ENCODE results near the gene CD4.
"Not testable (repeated sequence)": the region's sequence is repeated elsewhere in the genome, so short reads cannot be mapped to it uniquely, and the experiment has no call there.

The CD4 gene

DNA sequence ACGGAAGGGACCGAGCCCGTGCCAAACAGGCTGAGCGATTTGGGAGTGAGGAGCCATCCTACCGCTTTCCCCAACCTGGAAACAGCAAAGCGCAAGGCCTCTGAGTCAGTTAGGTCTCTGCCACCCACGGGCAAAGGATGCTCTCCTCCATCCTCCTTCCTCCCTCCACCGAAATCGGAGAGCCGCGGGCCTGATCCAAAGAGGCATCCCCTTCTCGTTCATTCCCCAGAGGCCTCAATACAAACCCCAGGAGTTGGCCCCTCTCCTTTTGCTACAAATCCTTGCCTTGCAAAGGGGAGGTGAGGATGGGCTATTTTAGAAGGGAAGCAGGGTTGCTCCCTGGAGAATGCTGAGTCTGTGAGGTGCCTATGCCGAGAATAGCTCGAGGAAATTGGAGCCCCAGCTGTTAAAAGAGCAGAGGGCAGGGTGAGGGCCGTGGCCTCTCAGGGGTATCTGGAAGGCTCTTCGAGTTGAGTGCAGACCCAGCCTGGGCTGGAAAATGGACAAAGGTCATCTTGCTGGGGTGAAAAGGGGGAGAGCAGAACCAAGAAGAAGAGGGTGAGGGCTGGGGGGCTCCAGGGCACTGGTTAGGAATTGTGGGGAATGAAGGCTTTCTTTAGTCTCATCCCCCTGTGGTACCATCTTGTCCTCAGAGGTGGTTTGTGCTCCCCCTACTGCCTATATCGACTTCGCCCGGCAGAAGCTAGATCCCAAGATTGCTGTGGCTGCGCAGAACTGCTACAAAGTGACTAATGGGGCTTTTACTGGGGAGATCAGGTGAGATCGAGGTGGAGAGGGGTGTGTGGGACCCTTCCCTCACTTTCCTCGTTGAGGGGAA, 79.1 kb downstream of the CD4 start:
- no peak for DNase-seq (ENCODE audit: low read depth)
- H3K4me3 ChIP-seq (ENCODE audit: low read depth, low read length): peak overlapping the region; percentile 97
- TF ChIP-seq, protein P1, sequence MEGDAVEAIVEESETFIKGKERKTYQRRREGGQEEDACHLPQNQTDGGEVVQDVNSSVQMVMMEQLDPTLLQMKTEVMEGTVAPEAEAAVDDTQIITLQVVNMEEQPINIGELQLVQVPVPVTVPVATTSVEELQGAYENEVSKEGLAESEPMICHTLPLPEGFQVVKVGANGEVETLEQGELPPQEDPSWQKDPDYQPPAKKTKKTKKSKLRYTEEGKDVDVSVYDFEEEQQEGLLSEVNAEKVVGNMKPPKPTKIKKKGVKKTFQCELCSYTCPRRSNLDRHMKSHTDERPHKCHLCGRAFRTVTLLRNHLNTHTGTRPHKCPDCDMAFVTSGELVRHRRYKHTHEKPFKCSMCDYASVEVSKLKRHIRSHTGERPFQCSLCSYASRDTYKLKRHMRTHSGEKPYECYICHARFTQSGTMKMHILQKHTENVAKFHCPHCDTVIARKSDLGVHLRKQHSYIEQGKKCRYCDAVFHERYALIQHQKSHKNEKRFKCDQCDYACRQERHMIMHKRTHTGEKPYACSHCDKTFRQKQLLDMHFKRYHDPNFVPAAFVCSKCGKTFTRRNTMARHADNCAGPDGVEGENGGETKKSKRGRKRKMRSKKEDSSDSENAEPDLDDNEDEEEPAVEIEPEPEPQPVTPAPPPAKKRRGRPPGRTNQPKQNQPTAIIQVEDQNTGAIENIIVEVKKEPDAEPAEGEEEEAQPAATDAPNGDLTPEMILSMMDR (IDR thresholded peaks at IDR 0.05; ENCODE audit: insufficient read depth, low read depth, low read length, missing control alignments): no peak

DNA sequence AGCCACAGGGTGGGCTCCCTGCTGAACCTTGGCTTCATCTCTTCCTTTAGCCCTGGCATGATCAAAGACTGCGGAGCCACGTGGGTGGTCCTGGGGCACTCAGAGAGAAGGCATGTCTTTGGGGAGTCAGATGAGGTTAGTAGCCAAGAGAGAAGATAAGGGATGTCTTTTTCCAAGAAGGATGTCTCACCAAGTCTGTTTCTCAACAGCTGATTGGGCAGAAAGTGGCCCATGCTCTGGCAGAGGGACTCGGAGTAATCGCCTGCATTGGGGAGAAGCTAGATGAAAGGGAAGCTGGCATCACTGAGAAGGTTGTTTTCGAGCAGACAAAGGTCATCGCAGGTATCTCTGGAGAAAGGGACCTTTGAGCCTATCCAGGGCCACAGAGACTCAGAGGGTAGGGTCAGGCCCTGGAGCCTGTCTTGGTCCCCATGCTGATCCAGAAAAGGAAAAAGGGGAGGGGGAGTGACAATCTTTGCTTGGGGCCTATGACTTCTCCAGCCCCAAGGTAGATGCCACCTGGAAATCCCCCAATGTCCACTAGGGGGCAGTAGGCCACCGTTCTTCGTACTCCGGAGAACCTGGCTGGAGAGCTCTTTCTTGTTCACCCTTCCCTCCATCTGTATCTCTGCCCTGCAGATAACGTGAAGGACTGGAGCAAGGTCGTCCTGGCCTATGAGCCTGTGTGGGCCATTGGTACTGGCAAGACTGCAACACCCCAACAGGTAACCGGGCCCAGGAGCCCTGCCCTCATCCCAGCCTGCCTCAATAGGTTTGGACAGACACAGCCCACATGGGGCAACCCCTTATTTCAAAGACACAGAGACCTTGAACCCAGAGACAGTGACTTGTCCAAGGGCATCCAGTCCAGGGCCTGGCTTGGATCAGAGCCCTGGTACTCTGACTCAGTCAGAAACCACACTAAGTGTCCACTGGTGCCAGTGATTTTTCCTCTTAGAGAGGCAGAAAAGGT, 80.0 kb downstream of the CD4 start:
- peak overlapping the region; percentile 97 for H3K4me3 ChIP-seq (ENCODE audit: low read depth, low read length)
- TF ChIP-seq, protein P1 (IDR thresholded peaks at IDR 0.05; ENCODE audit: insufficient read depth, low read depth, low read length, missing control alignments): peak; percentile 90
- peak; percentile 85 for DNase-seq (ENCODE audit: low read depth)

- DNase-seq (ENCODE audit: low read depth); H3K4me3 ChIP-seq (ENCODE audit: low read depth, low read length): not testable (repeated sequence)
These were observed 81.0 kb downstream of the CD4 start for GRCh38 chr12:6870304-6870703.
